ENCODE measurements around the gene SDC1.

The SDC1 gene

DNA sequence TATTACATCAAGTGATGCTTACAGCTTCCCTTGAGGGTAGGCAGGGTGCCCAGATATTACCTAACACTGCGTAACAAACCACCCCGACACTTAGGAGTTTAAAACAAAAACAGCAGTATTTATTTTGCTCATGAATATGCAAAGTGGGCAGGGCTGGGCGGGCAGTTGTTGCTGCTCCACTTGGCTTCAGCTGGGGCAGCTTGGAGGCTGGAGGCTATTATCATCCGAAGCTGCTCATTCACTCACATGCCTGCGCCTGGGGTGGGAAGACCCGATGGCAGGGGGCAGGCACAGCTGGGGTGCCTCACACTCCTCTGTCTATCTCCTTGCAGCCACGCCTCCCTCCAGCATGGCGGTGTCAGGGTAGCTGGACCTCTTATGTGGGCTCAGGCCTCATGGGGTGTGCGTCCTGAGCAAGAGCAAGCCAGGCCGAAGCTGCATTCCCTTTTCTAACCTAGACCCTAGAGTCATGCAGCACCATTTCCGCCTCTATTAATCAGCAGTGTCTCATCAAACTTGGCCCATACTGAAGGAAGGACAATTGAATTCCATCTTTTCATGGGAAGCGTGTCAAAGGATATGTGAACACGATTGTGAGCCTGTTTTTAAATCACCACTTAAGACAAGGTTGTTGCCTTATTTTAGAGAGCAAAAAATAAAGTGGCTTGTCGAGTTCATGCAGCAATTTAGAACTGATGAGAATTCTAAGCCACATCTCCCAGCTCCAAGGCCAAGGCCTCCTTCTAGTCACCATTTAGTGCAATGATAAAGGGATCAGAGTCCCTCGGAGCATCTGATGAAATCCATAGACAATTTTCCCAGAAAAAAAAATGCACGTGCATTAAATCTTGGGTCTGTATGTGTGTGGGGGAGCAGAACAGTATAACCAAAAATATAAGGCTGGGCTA is 54.9 kb downstream of the SDC1 start:
- TF ChIP-seq, protein P1, sequence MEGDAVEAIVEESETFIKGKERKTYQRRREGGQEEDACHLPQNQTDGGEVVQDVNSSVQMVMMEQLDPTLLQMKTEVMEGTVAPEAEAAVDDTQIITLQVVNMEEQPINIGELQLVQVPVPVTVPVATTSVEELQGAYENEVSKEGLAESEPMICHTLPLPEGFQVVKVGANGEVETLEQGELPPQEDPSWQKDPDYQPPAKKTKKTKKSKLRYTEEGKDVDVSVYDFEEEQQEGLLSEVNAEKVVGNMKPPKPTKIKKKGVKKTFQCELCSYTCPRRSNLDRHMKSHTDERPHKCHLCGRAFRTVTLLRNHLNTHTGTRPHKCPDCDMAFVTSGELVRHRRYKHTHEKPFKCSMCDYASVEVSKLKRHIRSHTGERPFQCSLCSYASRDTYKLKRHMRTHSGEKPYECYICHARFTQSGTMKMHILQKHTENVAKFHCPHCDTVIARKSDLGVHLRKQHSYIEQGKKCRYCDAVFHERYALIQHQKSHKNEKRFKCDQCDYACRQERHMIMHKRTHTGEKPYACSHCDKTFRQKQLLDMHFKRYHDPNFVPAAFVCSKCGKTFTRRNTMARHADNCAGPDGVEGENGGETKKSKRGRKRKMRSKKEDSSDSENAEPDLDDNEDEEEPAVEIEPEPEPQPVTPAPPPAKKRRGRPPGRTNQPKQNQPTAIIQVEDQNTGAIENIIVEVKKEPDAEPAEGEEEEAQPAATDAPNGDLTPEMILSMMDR (IDR thresholded peaks at IDR 0.05; ENCODE audit: low read depth, low read length): no peak
- no peak overlapping the region for H3K4me3 ChIP-seq (ENCODE audit: low read depth, low read length)

DNA sequence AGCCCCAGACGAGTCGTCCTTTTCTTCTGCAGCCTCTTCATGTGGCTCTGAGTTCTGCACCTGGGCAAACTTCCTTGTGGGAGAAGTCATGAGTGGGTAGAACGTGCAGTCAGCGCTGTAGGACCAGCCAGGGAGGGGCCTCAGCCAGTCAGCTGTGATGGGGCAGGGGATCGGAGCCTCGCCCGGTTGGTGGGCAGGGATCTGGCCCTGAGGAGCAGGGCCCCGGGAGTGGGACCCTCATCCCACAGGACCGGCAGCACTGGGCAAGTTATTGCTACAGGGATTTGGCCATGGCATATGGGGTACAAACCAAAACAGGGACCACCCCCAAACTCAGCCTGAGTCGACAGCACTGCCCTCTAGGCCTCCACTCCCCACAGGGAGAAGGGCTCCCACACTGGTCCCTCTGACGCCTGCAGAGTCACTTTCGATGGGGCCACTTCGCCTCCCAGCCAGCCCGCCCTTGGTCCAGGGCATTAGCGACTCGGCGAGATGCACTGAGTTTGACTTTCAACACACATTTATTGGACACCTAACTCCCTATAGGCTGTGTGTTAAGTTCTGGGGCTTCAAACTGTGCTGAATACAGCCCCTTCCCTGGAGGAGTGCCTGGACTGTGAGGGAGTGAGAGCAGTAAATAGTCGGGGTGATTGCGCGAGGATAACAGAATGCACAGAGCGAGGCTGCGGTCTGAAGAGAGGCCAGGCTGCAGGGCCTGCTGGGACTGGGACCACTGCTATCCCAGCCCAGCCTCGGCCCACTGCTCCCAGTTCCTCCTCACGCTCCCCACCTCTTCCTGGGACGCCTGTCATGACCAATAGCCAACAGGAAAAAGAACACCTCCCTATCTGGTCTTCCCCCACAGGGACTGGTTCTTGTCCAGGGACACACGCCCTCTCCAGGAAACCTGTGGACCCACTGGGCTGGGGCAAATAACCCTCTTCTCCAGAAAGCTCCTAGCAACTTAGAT is 55.9 kb downstream of the SDC1 start:
- TF ChIP-seq, protein P1 (IDR thresholded peaks at IDR 0.05; ENCODE audit: low read depth, low read length): no peak
- H3K4me3 ChIP-seq (ENCODE audit: low read depth, low read length): no peak overlapping the region

DNA sequence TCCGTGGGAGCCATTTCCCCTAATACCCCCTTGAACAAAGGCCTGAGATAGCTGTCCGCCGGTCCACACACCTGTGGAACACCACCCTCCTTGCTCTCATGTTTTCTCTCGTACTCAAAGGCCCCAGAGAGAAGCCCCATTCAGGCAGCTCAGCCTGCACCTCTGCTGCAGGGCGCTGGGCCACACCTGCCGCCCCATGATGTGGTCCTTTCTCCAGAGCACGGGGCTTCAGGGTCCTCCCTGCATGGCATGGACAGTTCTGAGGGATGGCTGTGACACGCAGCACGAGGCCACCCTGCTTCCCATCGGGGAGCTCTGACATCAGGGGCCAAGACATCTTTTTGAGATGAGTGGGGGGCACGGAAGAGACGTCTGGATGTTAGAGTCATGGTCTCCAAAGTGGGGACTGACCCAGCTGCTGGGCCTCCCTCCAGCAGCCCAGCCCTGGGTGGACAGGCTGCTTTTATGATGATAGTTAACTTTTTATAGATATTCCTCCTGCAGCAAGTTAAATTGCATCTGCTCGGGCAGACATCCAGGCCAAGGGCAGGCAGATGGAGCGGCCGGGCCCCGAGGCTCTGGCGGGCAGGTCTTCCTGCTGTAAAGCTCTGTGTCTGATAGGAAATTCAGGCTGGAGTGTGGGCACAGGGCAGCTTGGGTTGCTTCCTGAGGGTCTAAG is 56.7 kb downstream of the SDC1 start:
- TF ChIP-seq, protein P1 (IDR thresholded peaks at IDR 0.05; ENCODE audit: low read depth, low read length): no peak
- H3K4me3 ChIP-seq (ENCODE audit: low read depth, low read length): no peak overlapping the region

DNA sequence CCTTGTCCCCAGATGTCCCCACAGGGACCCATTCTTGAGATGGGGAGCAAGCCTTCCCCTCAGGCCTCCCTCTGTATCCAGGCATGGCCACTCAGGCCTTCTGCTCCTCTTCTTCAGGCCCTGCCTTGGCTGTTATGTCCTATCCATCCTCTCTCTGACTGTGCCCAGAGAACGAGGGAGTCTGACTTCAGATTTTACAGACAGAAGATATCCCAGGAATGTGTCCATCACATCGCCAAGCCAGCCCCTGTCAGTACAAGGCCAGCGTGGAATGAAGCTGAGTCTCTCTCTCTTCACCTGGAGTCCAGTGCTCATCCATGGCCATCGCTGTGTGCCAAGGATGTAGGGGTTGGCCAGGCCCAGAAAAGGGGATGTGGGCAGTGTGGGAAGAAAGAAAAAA is 57.6 kb downstream of the SDC1 start:
- no peak overlapping the region for H3K4me3 ChIP-seq (ENCODE audit: low read depth, low read length)
- TF ChIP-seq, protein P1 (IDR thresholded peaks at IDR 0.05; ENCODE audit: low read depth, low read length): no peak

DNA sequence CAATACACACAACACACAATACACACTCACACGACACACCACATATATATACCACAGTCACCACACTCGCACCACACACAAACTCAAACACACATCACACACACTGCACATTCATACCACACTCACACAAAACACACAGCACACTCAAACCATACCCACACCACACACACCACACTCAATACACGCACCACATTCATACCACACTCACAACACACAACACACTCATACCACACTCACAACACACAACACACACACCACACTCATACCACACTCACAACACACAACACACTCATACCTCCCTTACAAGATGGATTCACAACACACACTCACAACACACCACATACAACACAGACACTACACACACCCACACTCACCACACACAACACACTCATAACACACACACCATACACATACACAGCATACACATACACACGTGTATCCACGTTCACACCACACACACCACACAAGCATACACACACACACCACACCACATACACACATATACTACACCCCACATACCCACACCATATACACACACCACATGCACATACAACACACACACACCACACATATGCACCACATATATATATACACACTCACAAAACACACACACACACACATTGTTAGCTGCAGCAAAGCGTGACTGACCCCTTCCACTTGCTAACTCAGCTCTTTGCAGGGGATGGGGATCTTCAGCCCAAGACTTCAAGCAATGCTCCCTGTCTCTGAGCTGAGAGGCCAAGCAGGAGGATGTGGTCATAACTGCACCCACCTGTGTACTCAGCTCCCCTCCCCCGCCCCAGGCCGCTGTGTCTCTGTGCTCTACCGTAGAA is 59.0 kb downstream of the SDC1 start:
- TF ChIP-seq, protein P1 (IDR thresholded peaks at IDR 0.05; ENCODE audit: low read depth, low read length): no peak
- H3K4me3 ChIP-seq (ENCODE audit: low read depth, low read length): no peak overlapping the region

DNA sequence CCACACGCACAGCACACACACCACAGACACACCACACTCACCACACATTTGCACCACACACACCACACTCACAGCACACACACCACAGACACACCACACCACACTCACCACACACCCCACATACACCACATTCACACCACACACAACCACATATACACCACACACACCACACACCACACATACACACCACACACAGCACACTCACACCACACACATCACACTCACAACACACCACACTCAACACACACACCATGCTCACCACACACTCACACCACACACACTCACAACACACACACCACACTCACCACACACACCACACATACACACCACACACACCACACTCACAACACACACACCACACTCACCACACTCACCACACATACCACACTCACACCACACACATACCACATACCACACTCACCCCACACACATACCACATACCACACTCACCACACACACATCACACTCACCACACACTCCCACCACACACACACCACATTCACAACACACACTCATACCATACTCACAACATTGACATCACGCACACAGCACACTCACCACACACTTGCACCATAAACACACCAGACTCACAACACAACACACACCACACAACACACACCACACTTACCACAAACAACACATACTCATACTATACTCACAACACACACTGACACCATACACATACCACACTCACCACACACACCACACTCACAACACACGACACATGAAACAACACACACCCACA is 60.0 kb downstream of the SDC1 start:
- TF ChIP-seq, protein P1 (IDR thresholded peaks at IDR 0.05; ENCODE audit: low read depth, low read length): no peak

More for the DNA sequence above, 60.0 kb downstream of the SDC1 start:
- H3K4me3 ChIP-seq (ENCODE audit: low read depth, low read length): no peak overlapping the region

Data from WI38 (cell line).